HL-60 (cell line): ENCODE results near the gene GPX3.

ENCODE experiments used
- CTCF ChIP-seq: IDR thresholded peaks from one replicate; pipeline ENCODE4 v1.5.1; 2011; ENCODE audit warnings: low read length, control low read depth, inconsistent platforms; ENCODE audit not compliant: insufficient read depth
- POLR2AphosphoS5 ChIP-seq: IDR thresholded peaks from 2 replicates; pipeline ENCODE4 v1.6.1; 2012; ENCODE audit warnings: low read depth

- TF ChIP-seq POLR2AphosphoS5 (no peak), CTCF (no peak)
These were observed 51.6 kb downstream of the GPX3 start for GRCh38 chr5:151071848-151072629.
